Right lung (tissue), 5 donors: ENCODE data around the gene ANKRD27. TPM values are rescaled to one million over a fixed set of nuclear protein-coding genes. Genes with fewer than 3 reads are reported as not detected.
A peak's percentile ranks its signal among the peaks of the same experiment; 100 is the strongest.
"Not testable (repeated sequence)": the region's sequence is repeated elsewhere in the genome, so short reads cannot be mapped to it uniquely, and the experiment has no call there.

ENCODE experiments used
- DNase-seq, 2 donors: peaks; one replicate each; pipeline ENCODE4 v3.0.0-alpha.2; 2013
- polyA plus RNA-seq, 5 donors: library from polyadenylated mRNA; unstranded; fragments of 120-200 nt; gene quantifications; one replicate each; pipeline versions ENCODE4 v1.2.1 to v1.2.3, GENCODE V29; 2013; ENCODE audit warnings: inconsistent platforms in 1 of 5, low replicate concordance in 1 of 5; ENCODE audit not compliant: insufficient read length in 5 of 5, insufficient read depth in 1 of 5

ANKRD27 gene
- polyA plus RNA-seq, 5 donors = 17.6 to 28.2 (median 20.6) TPM

DNA sequence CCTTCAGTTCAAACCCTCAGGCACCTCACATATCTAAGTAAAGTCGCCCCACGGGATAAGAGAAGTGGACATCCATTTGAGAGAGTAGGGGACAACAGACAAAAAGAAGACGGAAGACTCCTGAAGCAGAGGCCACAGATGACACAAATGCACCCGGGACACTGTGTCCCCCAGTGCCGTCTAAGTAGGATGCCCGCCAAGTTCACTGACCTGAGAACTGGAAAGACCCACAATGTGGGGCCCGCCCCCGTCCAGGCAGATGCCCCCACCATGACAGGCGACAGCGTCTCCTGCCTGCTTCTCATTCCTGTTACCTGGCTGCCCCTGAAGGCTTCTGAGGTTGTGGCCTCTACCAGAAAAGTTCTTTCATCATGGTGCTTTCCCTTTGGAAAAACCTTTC is 16.9 kb downstream of the ANKRD27 start:
- no peak for DNase-seq

DNA sequence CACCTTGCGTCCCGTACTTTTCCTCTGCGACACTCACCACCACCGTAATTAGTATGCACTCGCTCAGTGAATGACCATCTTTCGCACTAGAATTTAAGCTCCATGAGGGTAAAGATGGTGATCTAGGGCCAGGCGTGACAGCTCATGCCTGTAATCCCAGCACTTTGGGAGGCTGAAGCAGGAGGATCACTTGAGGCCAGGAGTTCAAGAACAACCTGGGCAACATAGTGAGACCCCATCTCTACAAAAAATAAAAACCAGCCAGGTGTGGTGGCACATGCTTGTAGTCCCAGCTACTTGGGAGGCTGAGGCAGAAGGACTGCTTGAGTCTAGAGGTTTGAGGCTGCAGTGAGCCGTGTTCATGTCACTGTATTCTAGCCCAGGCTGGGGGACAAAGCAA is 18.6 kb downstream of the ANKRD27 start:
- DNase-seq = not testable (repeated sequence)

GRCh38 chr19:32653599-32653915 is 21.4 kb downstream of the ANKRD27 start:
- DNase-seq = no peak

DNA sequence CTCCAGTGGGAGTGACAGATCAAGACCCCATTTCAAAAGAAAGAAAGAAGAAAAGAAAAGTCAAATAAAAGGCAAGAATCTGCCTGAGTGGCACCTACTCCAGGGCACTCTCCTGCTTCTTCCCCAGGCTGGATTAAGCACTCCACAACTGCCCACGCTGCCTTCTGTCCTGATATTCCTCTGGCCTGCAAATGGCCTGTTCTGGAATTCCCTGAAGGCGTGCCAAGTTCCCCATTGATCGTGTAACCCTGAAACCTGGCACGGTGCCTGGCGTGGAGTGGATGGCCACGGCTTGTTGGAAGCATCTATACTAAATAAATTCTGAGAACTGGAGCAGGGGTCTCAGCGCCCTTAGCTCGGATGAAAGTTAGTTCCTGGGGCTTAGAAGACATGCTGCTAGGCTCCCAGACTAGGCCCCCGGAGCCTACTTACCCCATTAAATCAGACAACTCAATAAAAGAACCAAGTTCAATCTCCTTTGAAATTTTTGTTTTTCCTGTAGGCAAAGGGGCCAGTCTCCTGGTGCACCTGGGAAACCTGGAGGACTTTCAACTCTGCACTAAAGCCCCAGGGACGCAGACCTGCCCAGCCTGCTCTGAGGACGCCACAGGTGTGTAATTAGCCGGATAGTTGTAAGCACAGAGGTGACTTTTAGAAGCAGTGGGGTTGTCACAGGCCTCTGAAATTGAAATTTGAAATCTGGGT is 21.9 kb downstream of the ANKRD27 start:
- peak; percentile 69 to 73 for DNase-seq

DNA sequence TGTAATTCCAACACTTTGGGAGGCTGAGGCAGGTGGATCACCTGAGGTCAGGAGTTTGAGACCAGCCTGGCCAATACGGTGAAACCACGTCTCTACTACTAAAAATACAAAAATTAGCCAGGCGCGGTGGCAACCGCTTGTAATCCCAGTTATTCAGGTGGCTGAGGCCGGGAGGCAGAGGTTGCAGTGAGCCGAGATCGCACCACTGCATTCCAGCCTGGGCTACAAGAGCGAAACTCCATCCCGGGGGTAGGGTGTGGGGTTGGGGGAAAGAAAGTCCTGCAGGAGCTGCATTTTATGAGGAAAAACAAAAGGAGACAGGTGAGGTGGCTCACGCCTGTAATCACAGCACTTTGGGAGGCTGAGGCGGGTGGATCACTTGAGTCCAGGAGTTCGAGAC is 22.6 kb downstream of the ANKRD27 start:
- not testable (repeated sequence) for DNase-seq

DNA sequence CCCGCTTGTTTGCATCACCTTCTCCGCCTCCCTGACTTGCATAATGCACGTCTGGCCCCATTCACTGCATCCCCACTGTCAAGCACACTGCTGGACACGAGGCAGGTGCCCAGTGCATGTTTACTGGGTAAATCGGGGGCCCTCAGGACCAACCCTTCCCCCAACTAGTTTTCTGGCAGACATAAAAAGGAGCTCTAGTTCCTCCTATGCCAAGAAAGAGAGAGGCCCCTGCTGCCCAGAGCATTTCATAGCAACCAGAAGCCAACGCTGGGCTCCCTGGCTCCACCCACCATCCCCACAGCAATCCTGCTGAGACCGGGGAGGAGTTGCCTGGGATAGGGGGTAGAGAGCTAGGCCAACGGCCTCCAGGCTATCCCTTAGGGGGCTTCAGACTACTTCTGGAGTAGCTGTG is 23.2 kb downstream of the ANKRD27 start:
- DNase-seq = peak in 1 of 2 donors; percentile 55

DNA sequence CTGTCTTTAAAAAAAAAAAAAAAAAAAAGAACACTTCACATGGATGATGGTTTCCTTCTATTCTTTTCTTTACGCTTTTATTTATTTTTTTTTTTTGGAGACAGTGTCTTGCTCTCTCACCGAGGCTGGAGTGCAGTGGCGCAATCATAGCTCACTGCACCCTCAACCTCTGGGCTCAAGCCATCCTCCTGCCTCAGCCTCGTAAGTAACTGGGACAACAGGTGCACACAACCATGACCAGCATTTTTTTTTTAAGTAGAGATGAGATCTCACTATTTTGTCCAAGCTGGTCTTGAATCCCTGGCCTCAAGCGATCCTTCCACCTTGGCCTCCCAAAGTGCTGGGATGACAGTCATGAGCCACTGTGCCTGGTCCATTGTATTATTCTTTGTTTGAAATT is 24.3 kb downstream of the ANKRD27 start:
- DNase-seq = no peak

DNA sequence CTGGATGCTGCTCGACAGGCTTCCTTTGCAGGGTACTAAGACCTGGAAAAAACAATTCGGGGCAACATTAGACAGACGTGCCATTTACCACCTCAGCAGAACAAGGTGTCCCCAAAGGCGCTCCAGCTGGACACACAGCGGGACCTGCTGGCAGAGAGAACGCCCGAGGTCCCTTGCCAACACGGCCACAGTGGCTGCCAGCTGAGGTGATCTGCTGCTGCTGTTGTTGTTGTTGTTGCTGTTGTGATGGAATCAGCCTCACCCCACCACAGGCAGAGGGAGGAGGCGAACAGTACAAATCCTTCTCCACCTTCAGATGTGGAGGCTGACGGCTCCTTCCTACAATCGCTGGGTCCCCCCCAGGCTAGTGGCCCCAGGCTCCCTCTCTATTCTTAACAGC is 25.2 kb downstream of the ANKRD27 start:
- no peak for DNase-seq

DNA sequence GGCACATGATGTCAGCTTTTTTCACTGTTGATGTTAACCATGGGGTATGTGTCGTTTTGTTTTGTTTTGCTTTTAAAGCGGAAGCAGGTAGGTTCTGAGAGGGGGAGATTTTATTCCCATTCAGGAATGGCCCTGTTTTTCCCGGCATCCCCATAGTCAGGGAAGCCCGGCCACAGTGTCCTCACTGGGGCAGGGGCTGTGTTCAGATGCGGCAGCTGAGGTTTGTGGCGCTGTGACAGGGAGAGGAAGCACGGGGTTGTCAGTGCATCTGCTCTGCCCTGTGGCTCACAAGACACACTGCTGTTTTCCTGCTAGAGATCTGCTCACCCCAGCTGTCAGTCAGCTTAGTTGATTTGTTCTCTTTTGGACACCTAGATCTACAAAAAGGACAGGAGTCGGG is 27.6 kb downstream of the ANKRD27 start:
- no peak for DNase-seq

DNA sequence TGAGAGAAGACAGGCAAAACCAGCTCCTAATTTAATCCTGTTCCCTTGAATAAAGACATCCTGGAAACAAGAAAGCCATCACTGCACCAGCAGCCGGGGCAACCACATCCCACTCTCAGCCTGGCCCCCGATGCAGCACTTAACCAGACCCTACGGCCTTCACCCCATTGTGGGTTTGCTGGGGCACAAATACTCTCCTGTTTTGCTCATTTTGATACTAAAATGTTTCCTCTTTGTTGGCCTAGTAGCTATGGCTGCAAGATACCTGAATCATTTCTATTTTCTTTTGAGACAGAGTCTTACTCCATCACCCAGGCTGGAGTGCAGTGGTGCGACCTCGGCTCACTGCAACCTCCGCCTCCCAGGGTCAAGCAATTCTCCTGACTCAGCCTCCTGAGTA is 28.4 kb downstream of the ANKRD27 start:
- DNase-seq = no peak

DNA sequence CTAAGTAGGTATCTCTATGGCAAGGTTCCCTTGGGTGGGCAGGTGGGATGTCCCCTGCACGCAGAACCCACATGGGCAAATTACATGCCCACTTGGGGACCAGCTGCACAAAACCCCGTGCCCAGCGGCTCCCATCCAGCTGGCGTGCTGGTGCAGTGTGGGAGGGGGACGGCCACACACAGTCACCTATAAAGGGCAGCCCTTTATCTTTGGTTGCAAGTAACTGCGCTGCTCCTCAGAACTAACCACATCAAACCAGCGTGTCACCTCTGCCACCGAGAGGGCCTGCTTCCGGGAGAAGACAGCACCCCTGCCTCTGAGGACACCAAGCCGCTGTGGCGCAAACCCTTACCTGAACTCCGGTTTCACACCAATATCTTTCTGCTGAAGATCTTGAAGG is 32.2 kb downstream of the ANKRD27 start:
- DNase-seq = no peak

GRCh38 chr19:32638625-32639024 is 36.4 kb downstream of the ANKRD27 start:
- no peak for DNase-seq

DNA sequence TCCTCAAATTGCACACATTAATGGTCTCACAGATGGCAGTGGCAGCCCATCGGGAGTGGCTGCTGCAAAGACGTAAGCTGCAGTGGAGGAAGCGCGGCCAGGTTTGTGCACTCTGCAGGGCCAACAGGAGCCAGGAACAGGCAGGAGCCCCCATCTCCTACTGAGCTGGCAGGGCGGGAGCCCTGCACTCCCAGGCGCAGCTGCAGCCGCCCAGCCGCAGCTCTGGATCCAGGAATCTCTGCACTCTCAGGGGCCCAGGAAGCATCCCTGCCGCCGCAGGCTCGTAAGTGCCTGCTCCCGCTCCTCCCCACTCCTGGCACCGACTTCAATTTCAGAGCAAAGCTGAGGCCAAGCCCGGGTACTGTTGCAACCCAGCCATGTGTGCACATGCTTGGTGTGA is 37.5 kb downstream of the ANKRD27 start:
- DNase-seq = no peak

DNA sequence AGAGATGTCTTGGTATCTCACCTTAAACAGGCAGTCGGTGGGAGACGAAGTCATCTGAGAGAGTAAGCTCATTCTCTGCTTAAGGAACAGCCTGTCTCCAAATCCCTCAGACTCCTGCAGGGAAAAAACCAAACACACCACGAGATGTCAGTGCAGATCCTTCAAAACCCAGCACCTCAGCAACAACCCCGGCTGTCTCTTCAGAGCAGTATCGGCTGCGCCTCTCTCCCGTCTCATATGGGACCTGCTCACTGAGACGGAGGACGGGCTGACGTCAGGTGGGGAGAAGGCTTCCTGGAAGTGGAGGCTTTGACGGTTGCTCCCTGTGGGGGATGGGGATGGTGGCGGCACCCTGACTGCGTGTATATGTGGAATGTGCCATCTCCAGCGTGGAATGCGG is 43.6 kb downstream of the ANKRD27 start:
- no peak for DNase-seq

DNA sequence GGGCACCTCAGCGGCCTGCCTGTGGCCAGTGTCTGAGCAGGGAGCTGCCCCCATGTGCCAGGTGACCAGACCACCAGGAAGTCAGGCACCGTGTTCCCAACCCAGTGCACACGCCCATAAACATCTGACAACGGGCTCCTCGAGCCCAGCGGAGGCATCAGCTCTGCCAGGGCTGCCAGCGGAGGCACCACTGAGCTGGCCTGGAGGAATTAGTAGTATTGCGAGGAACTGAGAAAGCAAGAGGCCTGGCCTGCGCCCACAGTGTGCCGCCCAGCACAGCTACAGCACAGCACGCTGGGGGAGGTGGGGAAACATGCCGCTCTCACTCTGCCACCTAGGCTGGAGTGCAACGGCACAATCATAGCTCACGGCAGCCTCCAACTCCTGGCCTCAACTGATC is 44.6 kb downstream of the ANKRD27 start:
- DNase-seq = no peak

DNA sequence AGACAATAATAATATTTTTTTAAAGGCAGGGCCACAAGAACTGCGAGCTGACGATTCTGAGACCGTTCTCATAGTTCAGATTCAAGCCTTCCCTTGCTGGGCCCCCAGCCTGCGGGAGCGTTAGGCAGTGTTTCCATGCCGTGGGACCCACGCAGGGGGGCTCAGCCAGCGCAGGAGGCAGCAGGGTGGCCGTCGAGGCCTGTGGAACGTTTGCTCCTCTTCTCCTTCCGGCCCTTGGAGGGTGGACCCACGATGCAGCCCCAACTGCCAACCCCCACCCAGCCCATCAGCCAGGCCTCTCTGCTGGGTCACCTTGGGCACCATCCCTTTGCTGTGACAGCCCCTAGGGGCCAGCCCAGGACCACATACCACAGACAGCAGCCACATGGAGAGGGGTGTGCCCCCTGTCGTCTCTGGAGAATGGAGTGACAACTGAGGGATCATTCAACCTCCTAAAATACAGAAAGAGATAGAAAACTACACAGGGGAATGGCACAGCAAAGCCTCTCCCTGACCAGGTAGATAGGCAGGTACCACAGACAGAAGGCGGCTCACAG is 47.2 kb downstream of the ANKRD27 start:
- DNase-seq = no peak

GRCh38 chr19:32626969-32627368 is 48.0 kb downstream of the ANKRD27 start:
- DNase-seq = no peak

DNA sequence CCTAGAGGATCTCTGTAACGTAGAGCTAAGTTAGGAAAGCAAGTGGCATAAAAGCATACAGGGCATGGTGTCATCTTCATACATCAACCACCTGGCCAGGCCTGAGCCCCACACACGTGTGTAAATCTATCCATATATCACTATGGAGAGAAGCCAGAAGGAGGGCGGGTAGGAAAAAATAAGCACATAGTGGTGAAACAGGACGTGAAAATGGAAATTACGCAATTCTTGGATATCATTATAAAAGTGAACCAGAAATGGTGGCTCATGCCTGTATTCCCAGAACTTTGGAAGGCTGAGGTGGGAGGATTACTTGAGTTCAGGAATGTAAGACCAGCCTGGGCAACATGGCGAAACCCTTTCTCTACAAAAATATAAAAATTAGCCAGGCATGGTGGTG is 50.6 kb downstream of the ANKRD27 start:
- no peak for DNase-seq

DNA sequence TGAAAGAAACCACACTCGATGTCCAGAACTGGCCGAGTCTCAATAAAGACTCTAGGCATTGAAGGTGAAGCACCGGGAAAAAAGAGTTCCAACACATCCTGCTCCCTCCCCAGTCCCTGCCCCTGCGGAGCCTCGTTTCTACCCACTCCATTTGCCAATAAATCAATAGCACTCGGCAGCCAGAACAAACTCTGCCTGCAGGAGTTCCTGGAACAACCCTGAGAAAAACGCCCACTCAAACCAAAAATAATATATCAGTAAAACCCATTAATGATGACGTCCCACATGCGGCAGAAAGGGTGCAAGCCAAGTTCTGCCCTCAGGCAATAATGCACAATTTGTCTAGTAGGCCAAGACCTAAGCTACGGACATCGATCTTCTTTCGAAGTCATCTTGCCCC is 53.0 kb downstream of the ANKRD27 start:
- no peak for DNase-seq

- no peak for DNase-seq
These were observed 55.8 kb downstream of the ANKRD27 start for GRCh38 chr19:32619051-32619685.

GRCh38 chr19:32615569-32615968 is 59.4 kb downstream of the ANKRD27 start:
- DNase-seq = no peak

DNA sequence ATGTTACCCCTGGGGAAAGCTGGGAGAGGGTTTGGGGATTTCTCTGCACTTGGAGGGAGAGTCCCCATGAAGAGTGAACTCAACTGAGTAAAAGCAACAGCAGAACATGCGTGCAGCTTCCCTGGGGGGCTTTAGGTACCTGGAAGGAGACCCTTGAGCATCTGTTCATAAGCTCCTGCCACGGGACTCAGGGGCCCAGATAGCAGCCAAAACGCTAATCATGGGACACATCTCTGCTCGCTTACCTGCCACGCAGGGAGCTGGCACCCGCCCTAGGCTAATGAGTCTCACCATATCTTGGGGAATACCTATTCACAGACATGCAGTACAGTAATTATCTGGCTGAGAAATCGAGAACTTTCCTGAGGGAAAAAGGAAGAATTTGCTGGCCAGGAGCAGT is 60.1 kb downstream of the ANKRD27 start:
- no peak for DNase-seq

DNA sequence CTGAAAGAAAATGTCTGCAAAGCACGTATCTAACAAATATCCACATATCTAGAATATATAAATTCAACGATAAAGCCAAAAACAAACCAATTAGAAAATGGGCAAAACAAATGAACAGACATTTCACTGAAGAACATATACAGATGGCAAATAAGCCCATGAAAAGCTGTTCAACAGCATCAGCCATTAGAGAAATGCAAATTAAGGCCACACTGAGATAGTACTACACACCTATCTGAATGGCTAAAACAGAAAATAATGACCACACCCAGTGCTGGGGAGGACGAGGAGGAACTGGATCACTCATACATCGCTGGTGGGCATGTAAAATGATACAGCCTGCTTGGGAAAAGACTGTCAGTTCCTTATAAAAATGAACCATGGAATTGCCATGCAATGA is 62.0 kb downstream of the ANKRD27 start:
- DNase-seq = no peak

GRCh38 chr19:32611161-32611560 is 63.8 kb downstream of the ANKRD27 start:
- DNase-seq = no peak
